T-helper 17 cell (primary cell): Measurements from ENCODE around the gene GPHN. TPM values are rescaled to one million over a fixed set of nuclear protein-coding genes. Genes with fewer than 3 reads are reported as not detected.
"Not testable (repeated sequence)": the region's sequence is repeated elsewhere in the genome, so short reads cannot be mapped to it uniquely, and the experiment has no call there.

Experiments used
- ATAC-seq: fragments of 150-1000 bp; cut with Tn5 transposase; 2 replicates; pipeline ENCODE4 v1.10.0; 2021; ENCODE audit warnings: mild to moderate bottlenecking, moderate library complexity
- DNase-seq, 3 donors: peaks; one replicate each; pipeline versions ENCODE4 v3.0.0 to v3.0.0-alpha.2; 2020 to 2021
- H3K9me3 ChIP-seq: one replicate; pipeline ENCODE4 v1.7.0; 2013; ENCODE audit warnings: low read length, mild to moderate bottlenecking; ENCODE audit not compliant: control insufficient read depth, poor library complexity, severe bottlenecking
- H3K27ac Mint-ChIP-seq: one replicate; pipeline ENCODE4 v1.8.0; 2022; ENCODE audit warnings: mild to moderate bottlenecking, moderate library complexity, mixed read lengths
- H3K27me3 Mint-ChIP-seq: one replicate; pipeline ENCODE4 v1.8.0; 2022; ENCODE audit warnings: mixed read lengths
- H3K36me3 Mint-ChIP-seq: one replicate; pipeline ENCODE4 v1.8.0; 2022; ENCODE audit warnings: low read depth, mixed read lengths
- H3K4me1 Mint-ChIP-seq: one replicate; pipeline ENCODE4 v1.8.0; 2022; ENCODE audit warnings: mild to moderate bottlenecking, mixed read lengths
- H3K4me3 Mint-ChIP-seq: one replicate; pipeline ENCODE4 v1.8.0; 2022; ENCODE audit warnings: mild to moderate bottlenecking, moderate library complexity, mixed read lengths
- total RNA-seq, 4 donors: library from RNA in 2 of 4; stranded (reverse) in 2 of 4; gene quantifications; one replicate each; pipeline ENCODE4 v1.2.3 and lab custom pipeline; 2022 to 2026

Gene GPHN
- total RNA-seq, 2 donors from 2014 or later: 23.1 to 24.4 TPM

DNA sequence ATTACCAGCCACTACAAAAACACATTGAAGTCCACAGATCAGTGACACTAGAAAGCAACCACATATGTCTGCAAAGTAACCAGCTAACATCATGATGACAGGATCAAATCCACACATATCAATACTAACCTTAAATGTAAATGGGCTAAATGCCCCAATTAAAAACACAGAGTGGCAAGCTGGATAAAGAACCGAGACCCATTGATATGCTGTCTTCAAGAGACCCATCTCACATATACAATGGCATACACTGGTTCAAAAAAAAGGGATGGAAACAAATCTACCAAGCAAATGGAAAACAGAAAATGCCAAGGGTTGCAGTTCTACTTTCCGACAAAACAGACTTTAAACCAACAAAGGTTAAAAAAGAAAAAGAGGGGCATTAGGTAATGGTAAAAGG is 307.7 kb downstream of the GPHN start:
- H3K4me3 Mint-ChIP-seq: no peak overlapping the region
- H3K4me1 Mint-ChIP-seq: no peaks in the 10 kb centered on the region
- H3K9me3 ChIP-seq: peaks cover 7% of the 10 kb centered on the region
- ATAC-seq: no peak
- no peak overlapping the region for H3K27ac Mint-ChIP-seq
- no peaks in the 10 kb centered on the region for H3K27me3 Mint-ChIP-seq
- peaks cover 4% of the 10 kb centered on the region for H3K36me3 Mint-ChIP-seq
- DNase-seq: no peak

DNA sequence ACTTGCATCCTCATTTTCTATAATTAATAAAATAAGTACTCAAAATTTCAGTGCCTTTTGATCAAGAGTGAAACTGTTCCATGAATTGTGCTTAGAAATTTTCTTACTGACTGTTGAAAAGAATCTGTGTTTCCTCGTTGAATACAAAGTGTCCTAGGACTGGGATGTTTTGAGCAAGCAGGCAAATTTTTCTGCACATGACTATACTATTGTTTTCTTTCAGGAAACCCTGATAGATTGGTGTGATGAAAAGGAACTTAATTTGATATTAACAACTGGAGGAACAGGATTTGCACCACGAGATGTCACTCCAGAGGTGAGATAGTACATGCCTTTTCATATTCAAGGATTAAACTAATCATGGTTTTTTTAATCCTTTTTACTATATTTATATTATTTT is 316.3 kb downstream of the GPHN start:
- Mint-ChIP-seq H3K36me3 (no peaks in the 10 kb centered on the region), H3K4me3 (no peak overlapping the region), H3K27me3 (no peaks in the 10 kb centered on the region), H3K4me1 (no peaks in the 10 kb centered on the region), H3K27ac (no peak overlapping the region)
- H3K9me3 ChIP-seq: no peaks in the 10 kb centered on the region
- DNase-seq (no peak), ATAC-seq (no peak)

- H3K27me3 Mint-ChIP-seq: no peaks in the 10 kb centered on the region
- no peaks in the 10 kb centered on the region for H3K36me3 Mint-ChIP-seq
- no peak overlapping the region for H3K4me3 Mint-ChIP-seq
- H3K4me1 Mint-ChIP-seq: no peaks in the 10 kb centered on the region
- H3K9me3 ChIP-seq: no peaks in the 10 kb centered on the region
- DNase-seq (no peak), ATAC-seq (no peak)
- no peak overlapping the region for H3K27ac Mint-ChIP-seq
Observed at GRCh38 chr14:66827182-66827581, 319.2 kb downstream of the GPHN start.

GRCh38 chr14:66831173-66831572 is 323.2 kb downstream of the GPHN start:
- Mint-ChIP-seq H3K36me3 (no peaks in the 10 kb centered on the region), H3K4me1 (no peaks in the 10 kb centered on the region), H3K27ac (no peak overlapping the region), H3K4me3 (no peak overlapping the region), H3K27me3 (no peaks in the 10 kb centered on the region)
- DNase-seq (no peak), ATAC-seq (no peak)
- no peaks in the 10 kb centered on the region for H3K9me3 ChIP-seq

GRCh38 chr14:66833816-66834215 is 325.9 kb downstream of the GPHN start:
- H3K4me1 Mint-ChIP-seq: no peaks in the 10 kb centered on the region
- no peak overlapping the region for H3K4me3 Mint-ChIP-seq
- no peak for DNase-seq
- H3K9me3 ChIP-seq: peaks cover 2% of the 10 kb centered on the region
- no peak overlapping the region for H3K27ac Mint-ChIP-seq
- ATAC-seq: no peak
- no peaks in the 10 kb centered on the region for H3K27me3 Mint-ChIP-seq
- H3K36me3 Mint-ChIP-seq: no peaks in the 10 kb centered on the region

- ATAC-seq, H3K36me3 Mint-ChIP-seq, DNase-seq, H3K4me1 Mint-ChIP-seq, H3K9me3 ChIP-seq, H3K27ac Mint-ChIP-seq, H3K27me3 Mint-ChIP-seq, H3K4me3 Mint-ChIP-seq: not testable (repeated sequence)
Observed at GRCh38 chr14:66837436-66837835, 329.5 kb downstream of the GPHN start.

DNA sequence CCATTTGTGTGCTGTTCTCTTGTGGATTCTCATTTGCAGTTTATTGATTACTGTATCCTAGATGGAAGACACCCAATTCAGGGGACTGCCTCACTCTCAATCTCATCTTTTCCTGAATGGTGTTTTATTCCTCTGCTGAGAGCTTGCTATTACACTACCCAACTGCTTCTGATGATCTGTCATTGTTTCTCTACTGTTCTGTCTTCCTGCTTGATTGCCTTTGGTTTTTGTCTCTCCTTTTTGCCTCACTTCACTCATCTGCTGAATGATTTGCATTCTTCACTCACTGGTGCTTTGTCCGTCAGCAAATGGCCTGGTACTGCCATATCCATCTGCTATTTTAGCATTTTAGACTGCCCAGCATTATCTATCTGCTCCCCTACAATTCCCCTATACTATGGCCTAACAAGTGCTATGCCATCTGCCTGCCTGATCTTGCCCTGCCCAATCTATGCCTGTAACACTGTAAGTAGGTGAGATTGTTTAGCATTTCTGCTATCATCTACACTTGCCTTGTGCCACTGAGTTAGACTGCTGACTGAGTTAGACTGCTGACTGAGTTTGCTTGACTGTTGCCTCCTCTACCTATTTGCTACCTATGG is 335.1 kb downstream of the GPHN start:
- H3K4me3 Mint-ChIP-seq: no peak overlapping the region
- H3K9me3 ChIP-seq: peaks cover under 1% of the 10 kb centered on the region
- peaks cover 3% of the 10 kb centered on the region for H3K4me1 Mint-ChIP-seq
- no peaks in the 10 kb centered on the region for H3K36me3 Mint-ChIP-seq
- ATAC-seq (no peak), DNase-seq (no peak)
- no peaks in the 10 kb centered on the region for H3K27me3 Mint-ChIP-seq
- no peak overlapping the region for H3K27ac Mint-ChIP-seq

GRCh38 chr14:66850258-66850888 is 342.4 kb downstream of the GPHN start:
- Mint-ChIP-seq H3K4me3 (no peak overlapping the region), H3K27me3 (no peaks in the 10 kb centered on the region)

GRCh38 chr14:66853311-66853710 is 345.4 kb downstream of the GPHN start:
- ATAC-seq (no peak), DNase-seq (no peak)
- no peaks in the 10 kb centered on the region for H3K9me3 ChIP-seq
- peaks cover 8% of the 10 kb centered on the region for H3K36me3 Mint-ChIP-seq
- no peaks in the 10 kb centered on the region for H3K4me1 Mint-ChIP-seq
- H3K4me3 Mint-ChIP-seq: no peak overlapping the region
- H3K27me3 Mint-ChIP-seq: no peaks in the 10 kb centered on the region
- H3K27ac Mint-ChIP-seq: no peak overlapping the region

More at GRCh38 chr14:66850258-66850888, 342.4 kb downstream of the GPHN start:
- Mint-ChIP-seq H3K27ac (no peak overlapping the region), H3K36me3 (peaks cover 4% of the 10 kb centered on the region), H3K4me1 (no peaks in the 10 kb centered on the region)
- ATAC-seq (no peak), DNase-seq (no peak)
- no peaks in the 10 kb centered on the region for H3K9me3 ChIP-seq

GRCh38 chr14:66857867-66858266 is 349.9 kb downstream of the GPHN start:
- H3K27me3 Mint-ChIP-seq: no peaks in the 10 kb centered on the region
- ATAC-seq: no peak
- no peak for DNase-seq
- peaks cover 6% of the 10 kb centered on the region for H3K9me3 ChIP-seq
- no peak overlapping the region for H3K27ac Mint-ChIP-seq
- H3K4me1 Mint-ChIP-seq: no peaks in the 10 kb centered on the region
- no peak overlapping the region for H3K4me3 Mint-ChIP-seq
- peaks cover 3% of the 10 kb centered on the region for H3K36me3 Mint-ChIP-seq

- no peak overlapping the region for H3K4me3 Mint-ChIP-seq
- H3K36me3 Mint-ChIP-seq: peaks cover 3% of the 10 kb centered on the region
- DNase-seq (no peak), ATAC-seq (no peak)
- no peaks in the 10 kb centered on the region for H3K27me3 Mint-ChIP-seq
- no peaks in the 10 kb centered on the region for H3K4me1 Mint-ChIP-seq
- H3K27ac Mint-ChIP-seq: no peak overlapping the region
- peaks cover 6% of the 10 kb centered on the region for H3K9me3 ChIP-seq
Observed at GRCh38 chr14:66859063-66859671, 351.2 kb downstream of the GPHN start.

DNA sequence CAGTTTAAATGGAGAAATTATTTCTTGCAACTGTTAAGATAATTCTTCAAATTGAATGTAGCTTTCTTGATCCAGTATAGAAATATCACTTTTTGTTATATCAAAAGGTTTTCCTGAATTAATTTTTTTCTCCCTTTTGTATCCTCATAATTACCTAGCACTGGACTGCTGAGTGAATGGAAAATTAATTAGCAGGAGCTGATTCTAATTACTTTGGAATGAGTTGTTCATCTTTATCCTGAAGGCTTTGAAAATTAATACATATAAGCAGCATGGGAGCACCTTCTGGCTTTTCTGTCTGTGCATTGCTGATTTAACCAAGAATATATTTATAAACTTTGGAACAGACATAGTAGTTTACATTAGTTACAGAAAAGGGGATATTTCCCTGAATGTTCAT is 373.6 kb downstream of the GPHN start:
- ATAC-seq: no peak
- H3K4me1 Mint-ChIP-seq: no peaks in the 10 kb centered on the region

DNA sequence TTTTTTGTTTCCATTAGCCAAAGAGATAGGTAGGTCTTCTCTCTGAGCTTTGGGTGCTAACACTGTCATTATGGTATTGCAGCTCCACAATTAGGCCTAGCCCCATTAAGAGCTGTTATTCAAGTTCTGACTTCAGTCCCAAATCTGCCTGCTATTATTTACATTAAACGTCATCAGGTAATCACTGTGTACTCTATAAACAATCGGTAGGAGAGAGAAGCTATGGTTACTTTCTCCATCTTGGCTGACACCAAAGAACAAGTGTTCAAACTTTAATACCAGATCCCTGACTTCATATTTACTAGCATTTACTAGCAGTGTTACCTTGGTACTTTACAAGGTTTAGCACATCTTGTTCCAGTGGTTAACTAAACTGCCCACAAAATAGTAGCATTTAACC is 376.2 kb downstream of the GPHN start:
- Mint-ChIP-seq H3K27ac (no peak overlapping the region), H3K27me3 (no peaks in the 10 kb centered on the region), H3K36me3 (peaks cover 5% of the 10 kb centered on the region), H3K4me1 (no peaks in the 10 kb centered on the region), H3K4me3 (no peak overlapping the region)
- DNase-seq (no peak), ATAC-seq (no peak)
- no peaks in the 10 kb centered on the region for H3K9me3 ChIP-seq

More for the DNA sequence above, 373.6 kb downstream of the GPHN start:
- H3K27me3 Mint-ChIP-seq: no peaks in the 10 kb centered on the region
- no peak overlapping the region for H3K27ac Mint-ChIP-seq
- H3K36me3 Mint-ChIP-seq: peaks cover 2% of the 10 kb centered on the region
- no peak overlapping the region for H3K4me3 Mint-ChIP-seq
- DNase-seq: no peak
- no peaks in the 10 kb centered on the region for H3K9me3 ChIP-seq

GRCh38 chr14:66900719-66901118 is 392.8 kb downstream of the GPHN start:
- H3K36me3 Mint-ChIP-seq: no peaks in the 10 kb centered on the region

More at GRCh38 chr14:66900719-66901118, 392.8 kb downstream of the GPHN start:
- no peak overlapping the region for H3K27ac Mint-ChIP-seq
- DNase-seq (no peak), ATAC-seq (no peak)
- no peaks in the 10 kb centered on the region for H3K27me3 Mint-ChIP-seq
- H3K9me3 ChIP-seq: peaks cover 3% of the 10 kb centered on the region
- no peaks in the 10 kb centered on the region for H3K4me1 Mint-ChIP-seq
- no peak overlapping the region for H3K4me3 Mint-ChIP-seq
